KG1 (cell line): ENCODE measurements around the gene FAM83G.
"Not testable (repeated sequence)": the region's sequence is repeated elsewhere in the genome, so short reads cannot be mapped to it uniquely, and the experiment has no call there.

ENCODE experiments used
- DNase-seq: peaks from one replicate; lab custom pipeline; 2025; lab: John Stamatoyannopoulos, UW

The FAM83G gene, protein sequence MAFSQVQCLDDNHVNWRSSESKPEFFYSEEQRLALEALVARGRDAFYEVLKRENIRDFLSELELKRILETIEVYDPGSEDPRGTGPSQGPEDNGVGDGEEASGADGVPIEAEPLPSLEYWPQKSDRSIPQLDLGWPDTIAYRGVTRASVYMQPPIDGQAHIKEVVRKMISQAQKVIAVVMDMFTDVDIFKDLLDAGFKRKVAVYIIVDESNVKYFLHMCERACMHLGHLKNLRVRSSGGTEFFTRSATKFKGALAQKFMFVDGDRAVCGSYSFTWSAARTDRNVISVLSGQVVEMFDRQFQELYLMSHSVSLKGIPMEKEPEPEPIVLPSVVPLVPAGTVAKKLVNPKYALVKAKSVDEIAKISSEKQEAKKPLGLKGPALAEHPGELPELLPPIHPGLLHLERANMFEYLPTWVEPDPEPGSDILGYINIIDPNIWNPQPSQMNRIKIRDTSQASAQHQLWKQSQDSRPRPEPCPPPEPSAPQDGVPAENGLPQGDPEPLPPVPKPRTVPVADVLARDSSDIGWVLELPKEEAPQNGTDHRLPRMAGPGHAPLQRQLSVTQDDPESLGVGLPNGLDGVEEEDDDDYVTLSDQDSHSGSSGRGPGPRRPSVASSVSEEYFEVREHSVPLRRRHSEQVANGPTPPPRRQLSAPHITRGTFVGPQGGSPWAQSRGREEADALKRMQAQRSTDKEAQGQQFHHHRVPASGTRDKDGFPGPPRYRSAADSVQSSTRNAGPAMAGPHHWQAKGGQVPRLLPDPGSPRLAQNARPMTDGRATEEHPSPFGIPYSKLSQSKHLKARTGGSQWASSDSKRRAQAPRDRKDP

DNA sequence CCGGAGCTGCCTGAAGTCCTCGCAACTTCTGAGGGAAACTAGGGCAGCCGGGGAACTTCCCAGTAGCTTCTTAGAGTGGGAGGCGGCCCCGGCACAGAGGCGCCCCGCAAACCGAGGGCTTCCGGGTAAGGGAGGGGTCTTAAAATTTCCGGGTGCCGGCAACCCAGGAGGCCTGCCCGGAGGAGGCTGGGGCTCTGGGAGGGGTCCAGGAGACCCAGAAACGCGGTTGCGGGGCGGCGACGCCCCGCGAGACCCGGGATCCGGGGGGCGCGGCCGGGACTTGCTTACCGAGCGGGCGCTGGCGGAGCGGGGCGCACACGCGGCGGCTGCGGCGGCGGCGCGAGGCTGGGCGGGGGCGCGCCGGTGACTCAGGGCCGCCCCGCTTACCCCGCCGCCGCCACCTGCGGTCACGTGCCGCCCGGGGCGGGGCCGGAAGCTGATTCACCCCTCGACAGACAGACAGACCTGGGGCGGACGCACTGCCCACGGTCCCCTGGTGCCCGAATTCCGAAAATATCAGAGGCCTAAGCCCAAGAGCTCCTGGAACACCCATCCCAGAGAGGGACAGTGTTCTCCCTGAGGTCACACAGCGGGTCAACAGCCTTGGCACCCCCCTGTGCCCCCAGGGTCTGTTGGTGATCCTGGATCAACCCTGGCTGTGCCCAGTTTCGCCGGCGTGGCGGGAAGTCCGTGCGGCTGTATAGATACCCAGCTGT lies at the start of gene FAM83G:
Gene FAM83G (minus strand): TSS at position 344 of the 716 bp plus-strand sequence. CDS start 723 bp downstream, outside the sequence.
- no peak for DNase-seq

DNA sequence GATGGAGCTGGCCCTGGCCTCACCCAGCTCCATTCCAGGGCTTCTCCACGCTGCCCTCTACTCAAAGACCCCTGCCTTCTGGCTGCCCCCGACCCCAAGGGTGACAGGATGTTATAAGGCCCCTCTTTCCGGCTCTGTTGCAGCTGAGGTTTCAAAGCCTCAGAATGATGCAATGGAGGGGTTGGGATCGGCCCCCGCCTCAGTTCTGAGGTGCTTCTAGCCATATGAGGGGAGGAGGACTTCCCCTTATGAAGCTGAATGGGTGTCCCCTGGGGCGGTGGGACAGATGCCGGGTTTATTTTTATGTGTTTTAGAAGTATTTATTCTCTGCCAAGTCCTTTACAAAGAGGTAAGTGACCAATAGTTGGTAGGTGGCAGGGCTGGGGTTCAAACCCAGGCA lies 44.3 kb upstream of the FAM83G start:
- not testable (repeated sequence) for DNase-seq

DNA sequence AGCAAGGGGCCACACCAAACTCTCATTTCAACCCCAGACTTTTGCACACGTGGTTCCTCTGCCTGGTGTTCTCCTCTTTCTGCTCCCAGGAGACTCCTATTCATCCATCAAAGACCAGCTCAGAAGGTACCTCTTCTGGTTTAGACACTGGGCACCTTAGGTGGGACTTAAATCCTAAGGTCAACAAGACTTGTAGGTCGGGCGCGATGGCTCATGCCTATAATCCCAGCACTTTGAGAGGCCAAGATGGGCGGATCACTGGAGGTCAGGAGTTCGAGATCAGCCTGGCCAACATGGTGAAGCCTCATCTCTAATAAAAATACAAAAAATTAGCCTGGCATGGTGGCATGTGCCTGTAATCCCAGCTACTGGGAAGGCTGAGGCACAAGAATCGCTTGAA lies 42.9 kb upstream of the FAM83G start:
- not testable (repeated sequence) for DNase-seq

DNA sequence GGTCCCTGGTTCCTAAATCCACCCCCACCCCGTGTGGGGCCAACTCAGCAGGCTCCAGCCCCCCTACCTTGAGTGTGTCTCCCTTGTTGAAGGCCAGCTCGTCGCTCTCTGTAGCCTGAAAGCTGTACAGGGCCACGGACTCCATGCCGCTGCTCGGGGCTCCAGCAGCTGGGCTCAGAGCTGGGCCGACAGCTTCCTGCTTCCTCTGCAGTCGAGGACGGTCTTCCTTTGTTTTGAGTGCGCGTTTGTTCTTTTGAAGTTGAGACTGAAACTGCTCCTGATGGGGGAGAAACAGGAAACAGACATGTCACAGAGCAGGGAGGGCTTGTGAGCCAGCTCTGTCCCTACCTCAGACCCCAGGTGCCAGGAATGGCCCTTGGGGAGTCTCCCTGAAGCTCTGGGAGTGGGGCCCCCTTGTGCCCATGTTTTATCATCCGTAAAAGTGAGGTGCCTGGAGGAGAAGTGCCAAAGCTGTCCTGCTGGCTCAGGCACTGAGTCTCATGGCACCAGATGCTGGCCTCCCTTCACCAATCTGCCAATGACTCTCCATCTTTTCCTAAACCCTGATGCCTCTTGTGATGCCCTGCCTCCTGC lies 42.3 kb upstream of the FAM83G start, which contains the start of gene GRAP:
Gene GRAP (minus strand): TSS at position 176 of the 594 bp plus-strand sequence. CDS start 31 bp downstream, at position 145.
- DNase-seq, result not testable (repeated sequence)

DNA sequence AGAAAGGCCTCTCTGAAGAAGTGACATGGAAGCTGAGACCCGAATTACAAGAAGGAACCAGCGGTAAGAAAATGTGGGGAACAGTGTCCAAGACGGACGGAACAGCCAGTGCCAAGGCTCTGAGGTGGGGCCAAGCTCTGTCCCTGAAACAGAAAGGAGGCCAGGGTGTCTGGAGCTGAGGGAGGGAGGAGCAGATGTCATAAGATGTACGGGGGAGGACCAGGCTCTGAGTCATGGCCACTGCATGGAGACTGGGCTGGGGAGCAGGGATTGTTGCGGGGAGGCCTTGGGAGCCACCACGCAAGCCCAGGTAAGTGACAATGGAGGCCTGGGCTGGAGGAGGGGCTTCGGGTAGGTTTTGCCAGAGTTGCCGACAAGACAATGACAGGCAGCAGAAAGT lies 40.1 kb upstream of the FAM83G start:
- not testable (repeated sequence) for DNase-seq

DNA sequence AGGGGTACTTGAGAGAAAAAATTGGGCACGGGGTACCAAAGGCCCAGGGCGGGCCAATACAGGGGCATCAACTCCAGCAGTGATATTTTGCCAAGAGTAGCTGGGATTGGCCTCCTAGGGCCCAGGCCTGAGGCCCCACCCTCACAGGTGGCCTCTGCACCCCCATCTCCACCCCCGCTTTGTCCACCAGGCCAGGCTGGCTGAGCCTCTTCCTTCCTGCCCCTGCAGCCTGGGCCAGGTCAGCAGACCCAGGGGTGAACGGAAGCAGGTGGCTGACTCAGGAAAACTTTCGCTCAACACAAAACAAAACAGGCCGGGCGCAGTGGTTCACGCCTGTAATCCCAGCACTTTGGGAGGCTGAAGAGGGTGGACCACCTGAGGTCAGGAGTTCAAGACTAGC lies 38.5 kb upstream of the FAM83G start:
- not testable (repeated sequence) for DNase-seq

DNA sequence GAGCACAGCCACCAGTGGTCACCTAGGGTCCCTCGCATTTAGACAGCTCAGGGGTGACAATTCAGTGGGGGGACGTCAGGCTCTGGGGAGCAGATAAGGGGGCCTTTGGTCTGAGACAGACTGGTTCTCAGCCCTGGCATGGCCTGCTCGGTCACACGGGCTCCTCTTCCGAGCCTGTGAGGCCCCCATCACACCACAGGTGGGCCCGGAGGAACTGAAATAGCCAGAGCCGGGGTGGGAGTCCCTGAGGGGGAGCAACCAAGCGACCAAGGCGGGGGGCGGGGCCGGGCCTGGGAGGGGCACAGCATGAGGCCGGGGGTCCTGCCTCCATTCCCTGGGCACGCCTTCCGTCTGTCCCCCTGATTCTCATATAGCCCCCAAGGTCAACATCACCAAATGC lies 37.8 kb upstream of the FAM83G start:
- DNase-seq, result not testable (repeated sequence)

DNA sequence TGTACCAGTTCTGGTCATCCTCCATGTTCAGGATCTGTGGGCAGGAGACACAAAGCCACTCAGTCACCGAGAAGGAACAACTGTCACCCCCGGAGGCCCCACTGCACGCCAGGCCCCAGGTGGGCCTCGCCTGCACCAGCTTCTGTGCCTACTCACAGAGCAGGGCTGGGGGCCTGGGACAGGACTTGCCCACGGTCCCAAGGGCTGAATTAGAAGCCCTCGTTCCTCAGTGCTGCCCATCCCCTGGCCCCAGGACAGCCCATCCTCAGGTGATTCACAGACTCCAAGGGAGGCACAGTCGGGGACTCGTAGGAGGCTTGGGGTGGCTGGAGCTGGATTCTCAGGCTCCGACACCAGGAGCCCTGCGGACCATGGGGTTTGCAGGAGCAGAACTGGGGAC lies 37.3 kb upstream of the FAM83G start:
- not testable (repeated sequence) for DNase-seq

DNA sequence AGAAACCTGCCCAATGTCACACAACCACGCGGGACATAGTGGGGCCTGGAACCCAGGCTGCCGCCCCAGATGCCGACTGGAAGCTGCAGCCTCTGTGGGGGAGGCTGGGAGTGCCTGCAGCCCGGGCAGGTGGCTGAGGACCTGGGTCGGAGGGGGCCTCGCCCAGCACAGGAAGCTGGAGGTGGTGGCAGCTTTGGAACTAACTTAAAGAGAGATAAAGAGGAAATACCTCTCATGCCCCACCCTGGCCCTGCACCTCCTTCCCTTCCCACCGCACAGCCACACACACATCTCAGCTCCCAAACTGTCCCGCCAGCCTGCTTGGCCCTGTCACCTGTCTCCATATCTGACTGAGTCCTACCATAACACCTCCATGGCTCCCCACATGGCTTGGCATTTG lies 35.8 kb upstream of the FAM83G start:
- DNase-seq, result not testable (repeated sequence)

DNA sequence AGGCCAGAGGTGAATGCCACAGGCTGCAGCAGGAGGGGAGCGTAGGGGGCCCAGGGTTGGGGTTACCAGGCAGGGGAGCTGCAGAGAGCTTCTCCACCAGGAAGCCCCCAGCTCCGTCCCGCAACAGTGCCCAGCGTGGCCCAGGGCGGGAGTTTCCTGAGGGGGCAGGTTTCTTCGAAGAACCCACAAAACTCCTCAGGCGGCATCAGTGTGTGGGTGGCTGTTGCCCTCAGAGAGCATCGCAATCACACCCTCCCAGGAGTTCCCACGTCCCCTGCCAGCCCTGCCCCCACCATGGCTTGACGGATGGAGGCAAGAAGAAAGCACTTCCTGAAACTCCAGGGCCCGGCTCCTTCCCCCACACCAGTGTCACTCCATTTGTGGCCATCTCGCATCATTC lies 34.2 kb upstream of the FAM83G start:
- DNase-seq, result not testable (repeated sequence)

DNA sequence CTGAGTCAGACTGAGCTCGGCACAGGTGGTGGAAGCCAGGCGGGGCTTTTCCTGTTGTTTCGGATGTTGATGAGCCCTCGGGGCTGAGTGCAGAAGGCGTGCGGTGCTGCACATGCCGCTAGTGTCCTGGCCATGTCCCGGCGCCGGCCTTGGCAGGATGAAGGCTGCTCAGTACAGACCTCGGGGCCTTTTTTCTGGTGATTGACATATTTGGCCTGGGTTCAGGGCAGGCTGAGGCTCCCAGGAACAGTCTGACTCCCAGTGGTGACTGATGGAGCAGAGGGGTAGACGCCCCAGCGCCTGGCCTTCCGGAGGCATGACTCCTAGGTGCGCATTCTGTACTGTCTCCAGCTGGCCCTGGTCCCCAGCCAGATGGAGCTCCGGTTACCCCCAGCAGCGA lies 33.4 kb upstream of the FAM83G start:
- DNase-seq, result not testable (repeated sequence)

DNA sequence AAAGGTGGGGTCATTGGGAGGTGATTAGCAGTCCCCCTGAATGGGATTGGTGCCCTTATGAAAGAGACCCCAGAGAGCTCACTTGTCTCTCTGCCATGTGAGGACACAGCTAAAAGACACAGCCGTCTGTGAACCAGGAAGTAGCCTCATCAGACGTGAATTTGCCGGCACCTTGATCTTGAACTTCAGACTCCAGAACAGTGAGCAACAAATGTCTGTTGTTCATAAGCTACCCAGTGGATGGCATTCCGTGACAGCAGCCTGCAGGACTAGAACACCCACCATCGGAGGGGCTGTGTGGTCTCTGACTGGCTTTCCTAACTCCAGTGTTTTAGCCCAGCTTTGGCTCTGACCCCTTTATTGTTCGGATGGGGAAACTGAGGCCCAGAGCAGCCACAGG lies 33.0 kb upstream of the FAM83G start:
- not testable (repeated sequence) for DNase-seq

DNA sequence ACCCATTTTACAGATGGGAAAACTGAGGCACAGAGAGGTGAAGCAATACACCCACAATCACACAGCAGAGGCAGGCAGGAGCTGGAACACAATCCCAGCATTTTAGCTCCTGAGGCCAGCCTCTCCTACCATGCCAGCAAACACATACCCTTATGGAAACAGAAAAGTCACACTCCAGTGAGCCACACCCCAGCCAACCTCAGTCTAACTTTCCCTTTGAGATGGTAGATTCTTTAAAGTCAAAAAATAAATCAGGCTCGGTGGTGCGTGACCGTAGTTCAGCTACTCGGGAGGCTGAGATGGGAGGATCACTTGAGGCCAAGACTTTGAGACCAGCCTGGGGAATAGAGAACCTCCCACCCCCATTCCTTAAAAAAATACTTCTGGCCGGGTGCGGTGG lies 31.6 kb upstream of the FAM83G start:
- DNase-seq, result not testable (repeated sequence)

DNA sequence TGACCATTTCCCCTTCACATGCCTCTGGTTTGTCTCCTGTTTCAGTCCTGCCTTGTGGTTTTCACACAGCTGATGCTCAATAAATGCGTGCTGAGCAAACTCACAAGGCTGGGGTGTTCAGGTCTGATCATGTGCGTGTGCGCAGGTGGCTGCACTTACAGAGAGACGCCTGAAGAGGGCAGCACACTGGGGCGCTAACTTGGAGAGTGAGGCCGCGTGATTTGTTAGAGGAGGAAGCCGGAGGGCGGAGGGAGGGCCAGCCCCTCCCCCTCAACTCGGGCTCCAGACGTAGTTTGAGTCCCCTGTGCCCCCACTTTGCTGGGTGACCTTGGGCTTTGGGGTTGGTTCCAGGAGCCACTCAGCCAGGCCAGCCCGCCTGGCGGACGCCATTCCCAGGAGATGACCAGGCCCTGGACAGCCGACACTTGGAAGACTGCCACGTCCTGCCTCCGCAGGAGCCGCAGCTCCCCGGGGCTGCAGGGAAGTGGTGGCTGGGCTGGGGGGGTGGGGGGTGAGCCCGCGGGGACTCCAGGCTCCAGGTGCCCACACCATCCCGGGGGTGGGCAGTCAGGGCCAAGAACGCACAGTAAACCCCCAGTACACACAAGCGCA lies 27.9 kb upstream of the FAM83G start:
- DNase-seq, result not testable (repeated sequence)

DNA sequence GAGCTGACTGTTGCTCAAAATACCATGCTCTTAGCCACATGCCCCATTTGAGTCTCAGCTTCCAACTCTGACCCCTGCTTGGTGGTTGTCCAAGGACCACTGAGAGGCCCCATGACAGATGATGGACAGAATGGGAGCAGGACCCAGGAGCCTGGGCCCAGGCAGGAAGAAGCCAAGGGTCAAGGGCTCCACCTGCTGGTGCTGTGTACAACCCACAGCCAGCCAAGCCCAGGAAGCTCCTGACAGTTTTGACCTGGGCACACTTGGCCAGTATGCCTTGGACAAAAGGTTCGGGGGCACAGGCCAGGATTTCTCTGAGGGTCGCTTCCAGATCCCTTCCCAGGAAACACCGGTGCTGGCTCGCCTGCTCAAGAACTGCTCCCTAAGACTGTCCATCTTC lies 27.2 kb upstream of the FAM83G start:
- DNase-seq, result not testable (repeated sequence)

DNA sequence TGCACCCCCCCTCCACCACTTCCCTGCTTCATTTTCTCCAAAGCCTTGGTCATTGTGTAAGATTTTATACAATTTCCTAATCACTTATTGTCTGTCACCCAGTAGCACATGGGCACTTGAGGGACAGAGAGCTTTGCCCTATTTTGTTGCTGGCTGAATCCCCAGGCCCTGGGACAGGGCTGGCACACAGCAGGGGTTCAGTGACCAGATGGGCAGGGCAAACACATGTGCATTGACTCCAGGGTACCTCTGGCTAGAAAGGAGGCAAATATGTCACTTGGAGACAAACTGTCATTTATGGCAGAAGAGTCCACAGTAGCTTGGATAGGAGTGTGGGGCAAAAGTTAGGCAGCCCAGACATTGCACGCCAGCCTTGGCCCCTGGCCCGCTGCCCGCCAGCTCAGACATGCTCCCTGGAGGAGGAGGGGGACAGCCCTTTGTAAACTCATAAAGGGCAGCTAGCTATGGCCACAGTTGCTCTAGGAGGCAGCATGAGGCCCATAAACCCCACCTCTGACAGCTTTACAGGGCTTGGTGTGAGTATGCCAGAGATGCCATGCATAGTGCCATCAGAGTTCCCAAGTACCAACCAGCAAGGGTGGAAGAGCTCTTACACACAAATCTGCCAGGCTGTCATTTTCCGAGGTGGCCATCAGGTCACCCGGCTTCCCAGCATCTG lies 26.3 kb upstream of the FAM83G start:
- not testable (repeated sequence) for DNase-seq

DNA sequence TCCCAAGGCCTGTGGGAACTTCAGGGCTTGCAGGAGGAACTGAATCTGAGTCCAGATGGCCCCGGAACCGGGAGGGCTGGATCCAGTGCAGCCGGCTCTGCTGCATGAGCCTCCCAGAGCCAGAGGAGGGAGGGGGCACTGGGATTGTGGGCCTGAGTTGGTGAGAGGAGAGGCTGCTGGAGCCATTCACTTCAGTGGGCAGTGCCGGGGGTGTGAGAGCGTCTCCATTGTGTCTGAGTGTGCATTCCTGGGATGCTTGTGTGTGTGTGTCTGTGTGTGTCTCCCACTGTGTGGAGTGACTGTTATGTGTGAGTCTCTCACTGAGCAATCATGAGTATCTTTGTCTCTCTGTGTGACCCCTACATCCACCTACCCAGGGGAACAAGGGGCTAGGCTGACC lies 25.2 kb upstream of the FAM83G start:
- not testable (repeated sequence) for DNase-seq

DNA sequence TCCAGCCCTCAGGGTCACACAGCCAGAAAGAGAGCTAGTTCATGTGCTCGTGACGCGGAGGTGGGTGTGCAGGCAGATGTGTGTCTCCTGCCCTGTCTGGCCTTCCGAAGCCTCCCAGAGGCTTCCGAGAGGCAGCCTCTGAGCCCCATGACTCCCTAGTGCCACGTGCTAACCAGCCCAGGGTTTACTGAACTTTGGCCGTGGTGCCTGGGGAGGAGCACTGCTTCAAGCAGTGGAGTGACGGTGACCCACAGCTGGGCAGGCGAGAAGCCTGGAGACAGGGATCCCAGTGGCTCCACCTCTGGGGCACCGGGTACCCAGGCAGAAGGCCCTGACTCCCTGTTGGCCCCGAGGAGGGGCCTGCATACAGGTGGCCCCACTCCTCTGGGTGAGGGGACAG lies 24.1 kb upstream of the FAM83G start:
- not testable (repeated sequence) for DNase-seq

DNA sequence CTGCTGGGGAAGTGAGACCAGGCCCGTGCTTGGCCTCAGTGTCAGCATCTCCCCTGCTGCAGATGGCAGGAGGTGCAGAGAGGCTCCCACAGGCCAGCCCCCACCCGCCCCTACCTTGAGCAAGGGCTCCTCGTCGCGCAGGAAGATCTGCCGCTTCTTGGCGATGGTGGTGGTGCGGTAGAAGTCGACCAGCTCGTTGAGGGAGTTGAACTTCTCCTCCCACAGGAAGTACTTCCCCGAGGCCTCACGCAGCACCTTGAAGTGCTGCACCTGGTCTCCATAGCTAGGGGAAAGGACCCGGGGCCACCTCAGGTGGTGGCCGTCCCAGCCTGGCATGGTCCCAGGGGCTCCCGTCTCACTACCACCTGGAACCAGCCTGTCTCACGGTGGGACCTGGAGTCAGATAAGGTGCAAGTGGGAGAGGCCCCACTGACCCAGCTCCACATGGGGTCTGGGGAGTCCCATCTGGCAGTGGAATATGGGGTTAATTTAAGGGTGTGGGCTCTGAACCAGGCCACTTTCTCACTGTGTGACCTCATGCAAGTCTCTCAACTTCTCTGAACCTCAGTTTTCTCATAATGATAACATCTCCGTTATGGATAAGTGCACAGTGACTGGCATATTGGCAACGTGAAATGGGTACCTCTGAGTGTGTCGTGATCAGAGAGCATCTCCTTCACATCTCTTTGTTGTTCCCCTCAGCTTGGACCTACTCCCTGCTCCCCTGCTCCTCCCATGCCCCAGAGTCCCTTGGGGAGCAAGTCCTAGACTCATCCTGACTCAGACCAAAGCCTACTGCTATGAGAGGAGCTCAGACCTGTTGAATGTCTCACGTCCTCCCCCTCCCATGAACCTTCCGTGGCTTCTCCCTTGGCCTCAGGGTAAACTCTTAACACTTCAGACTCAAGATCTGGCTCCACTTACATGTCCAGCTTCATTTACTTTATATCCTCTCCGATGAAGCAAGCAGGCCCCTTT lies 19.8 kb upstream of the FAM83G start:
- no peak for DNase-seq
